SKM-1 treated with dmso at 0.1 percent for 144 hours (cell line): ENCODE data around the gene CIAO3.
"Not testable (repeated sequence)": the region's sequence is repeated elsewhere in the genome, so short reads cannot be mapped to it uniquely, and the experiment has no call there.

Experiments used
- DNase-seq: peaks from one replicate; lab custom pipeline; 2025; ENCODE audit not compliant: unreplicated experiment; lab: John Stamatoyannopoulos, UW

CIAO3 gene

GRCh38 chr16:760545-761343 is 19.9 kb upstream of the CIAO3 start, which contains the start of gene MSLN:
Gene MSLN, plus strand, starts transcription at chr16:760734. Its CDS starts 1,947 bp downstream, at chr16:762681.
- no peak for DNase-seq

- no peak for DNase-seq
Measured at GRCh38 chr16:760065-760464, 19.3 kb upstream of the CIAO3 start.

GRCh38 chr16:759110-759910 is 18.5 kb upstream of the CIAO3 start:
- DNase-seq = no peak

- DNase-seq = no peak
Measured at GRCh38 chr16:756428-756827, 15.6 kb upstream of the CIAO3 start.

GRCh38 chr16:754656-755055 is 13.9 kb upstream of the CIAO3 start:
- DNase-seq = peak; percentile 66

- DNase-seq = not testable (repeated sequence)
Measured at GRCh38 chr16:754121-754607, 13.4 kb upstream of the CIAO3 start.

GRCh38 chr16:752007-752312 is 11.2 kb upstream of the CIAO3 start:
- no peak for DNase-seq

GRCh38 chr16:751152-752006 is 10.6 kb upstream of the CIAO3 start:
- DNase-seq = no peak

- no peak for DNase-seq
Measured at GRCh38 chr16:750485-750884, 9.7 kb upstream of the CIAO3 start.

- no peak for DNase-seq
Measured at GRCh38 chr16:749010-749409, 8.2 kb upstream of the CIAO3 start.

GRCh38 chr16:747978-748746 is 7.4 kb upstream of the CIAO3 start:
- DNase-seq = no peak

- DNase-seq = no peak
Measured at GRCh38 chr16:746637-747036, 5.8 kb upstream of the CIAO3 start.

- no peak for DNase-seq
Measured at GRCh38 chr16:745739-746138, 4.9 kb upstream of the CIAO3 start.

- DNase-seq = no peak
Measured at GRCh38 chr16:743794-744500, 3.1 kb upstream of the CIAO3 start.

- not testable (repeated sequence) for DNase-seq
Measured at GRCh38 chr16:742894-743293, 2.1 kb upstream of the CIAO3 start.

GRCh38 chr16:741986-742629 is 1.3 kb upstream of the CIAO3 start:
- no peak for DNase-seq

GRCh38 chr16:740459-740763 is 386 bp downstream of the CIAO3 start:
- DNase-seq = no peak

- DNase-seq = no peak
Measured at GRCh38 chr16:739560-740458, 988 bp downstream of the CIAO3 start.
